Kidney (tissue), 14 donors: Measurements from ENCODE around the gene TADA2A. TPM values are rescaled to one million over a fixed set of nuclear protein-coding genes. Genes with fewer than 3 reads are reported as not detected.
"Not testable (repeated sequence)": the region's sequence is repeated elsewhere in the genome, so short reads cannot be mapped to it uniquely, and the experiment has no call there.

ENCODE experiments used
- DNase-seq, 5 donors: peaks; one replicate each; pipeline ENCODE4 v3.0.0-alpha.2; 2013 to 2020
- FAIRE-seq: peaks from 2 replicates; lab custom pipeline; 2012; peaks lifted over from hg19 to GRCh38; lab: Jason Lieb, UNC
- H3K27ac ChIP-seq, 2 donors: one replicate each; pipeline ENCODE4 v1.7.0; 2013; ENCODE audit warnings: low read depth in 2 of 2, low read length in 2 of 2, inconsistent platforms in 1 of 2
- H3K27me3 ChIP-seq: one replicate; pipeline ENCODE4 v1.7.1; 2013; ENCODE audit warnings: low read length, inconsistent platforms; ENCODE audit not compliant: control insufficient read depth, insufficient read depth
- H3K36me3 ChIP-seq, 3 donors: one replicate each; pipeline versions ENCODE4 v1.7.0 to v1.7.1; 2013; ENCODE audit warnings: low read length in 3 of 3, control low read depth in 1 of 3, inconsistent platforms in 1 of 3; ENCODE audit not compliant: insufficient read depth in 3 of 3, control insufficient read depth in 2 of 3
- H3K4me1 ChIP-seq, 3 donors: one replicate each; pipeline versions ENCODE4 v1.7.0 to v1.7.1; 2013; ENCODE audit warnings: low read length in 3 of 3, inconsistent platforms in 1 of 3, low read depth in 1 of 3; ENCODE audit not compliant: control insufficient read depth in 2 of 3, insufficient read depth in 2 of 3
- H3K4me3 ChIP-seq, 3 donors: one replicate each; pipeline versions ENCODE4 v1.7.0 to v1.8.1; 2013; ENCODE audit warnings: low read length in 3 of 3, control low read depth in 1 of 3, inconsistent platforms in 1 of 3
- H3K9ac ChIP-seq, 3 donors: one replicate each; pipeline versions ENCODE4 v1.7.0 to v1.7.1; 2013; ENCODE audit warnings: low read length in 3 of 3, control low read depth in 1 of 3, inconsistent platforms in 1 of 3
- H3K9me3 ChIP-seq, 3 donors: one replicate each; pipeline versions ENCODE4 v1.7.0 to v1.7.1; 2013; ENCODE audit warnings: low read length in 3 of 3, control low read depth in 1 of 3, inconsistent platforms in 1 of 3; ENCODE audit not compliant: control insufficient read depth in 2 of 3, insufficient read depth in 1 of 3
- CTCF ChIP-seq: IDR thresholded peaks from 3 replicates; pipeline ENCODE4 v1.5.1; 2012; ENCODE audit warnings: mild to moderate bottlenecking, moderate library complexity, borderline replicate concordance; ENCODE audit not compliant: insufficient read depth; ENCODE audit errors: extremely low read depth
- intact Hi-C: fragments of 100-400 bp; cut with DNase I; formaldehyde crosslinking; loops from one replicate; pipeline ENCODE4 v1.11.1; 2022
- polyA plus RNA-seq: library from polyadenylated mRNA; stranded (reverse); fragments of 350-450 nt; fragmentation: Illumina TruSeq; extraction: RNeasy Lipid Tissue Mini Kit (QIAGEN cat#74804); gene quantifications from one replicate; pipeline ENCODE4 v1.2.3, GENCODE V29; 2014; ENCODE audit warnings: low read depth, low replicate concordance; ENCODE audit not compliant: insufficient read depth
- total RNA-seq: library from RNA; stranded (reverse); fragmentation: NEBNext Ultra II Directional; extraction: Animal tissue kit (Norgen Biotek cat#: 25700); gene quantifications from one replicate; pipeline ENCODE4 v1.2.1, GENCODE V29; 2021
- donor health status: control.
- donor health status: control.
- donor health status: control.
- donor health status: control.
- donor health status: control.
- donor health status: DM: yes; HTN: yes; CAD: no.
- donor health status: Normal renal cell carcinoma (clear cell type).

The TADA2A gene
- total and polyA plus RNA-seq, 2 donors from 2014 or later: 6.6 to 26.0 TPM

GRCh38 chr17:37440424-37440823, 33.7 kb downstream of the TADA2A start:
- Histone ChIP-seq H3K27me3 (no peaks in the 10 kb centered on the region), H3K27ac (no peak overlapping the region), H3K9me3 (no peaks in the 10 kb centered on the region), H3K9ac (no peak overlapping the region), H3K36me3 (peaks cover 0 to 22% (median 4%) of the 10 kb centered on the region in 3 donors), H3K4me3 (no peak overlapping the region), H3K4me1 (no peaks in the 10 kb centered on the region)
- intact Hi-C loops: no loop called here
- no peak for TF ChIP-seq CTCF
- DNase-seq (no peak), FAIRE-seq (no peak)

- intact Hi-C loops, DNase-seq, H3K27ac ChIP-seq, FAIRE-seq, H3K4me1 ChIP-seq, H3K4me3 ChIP-seq, H3K27me3 ChIP-seq, H3K9ac ChIP-seq, H3K9me3 ChIP-seq: not testable (repeated sequence)
- peaks cover 0 to 22% (median 4%) of the 10 kb centered on the region in 3 donors for H3K36me3 ChIP-seq
Measured at GRCh38 chr17:37441369-37442014, 34.8 kb downstream of the TADA2A start.

- Histone ChIP-seq H3K4me1 (peaks cover 0 to 6% (median 0%) of the 10 kb centered on the region in 3 donors), H3K36me3 (peaks cover 0 to 11% (median 2%) of the 10 kb centered on the region in 3 donors), H3K27me3 (no peaks in the 10 kb centered on the region), H3K9me3 (no peaks in the 10 kb centered on the region), H3K4me3 (no peak overlapping the region), H3K9ac (no peak overlapping the region), H3K27ac (no peak overlapping the region)
- TF ChIP-seq CTCF: no peak
- intact Hi-C loops: no loop called here
- peak in 2 of 5 donors; percentile 26 to 32 for DNase-seq
- no peak for FAIRE-seq
Measured at GRCh38 chr17:37446027-37446426, 39.3 kb downstream of the TADA2A start.

- Histone ChIP-seq H3K36me3 (peaks cover 0 to 9% (median 2%) of the 10 kb centered on the region in 3 donors), H3K27me3 (no peaks in the 10 kb centered on the region), H3K4me1 (peaks cover 0 to 6% (median 0%) of the 10 kb centered on the region in 3 donors), H3K27ac (no peak overlapping the region), H3K9ac (no peak overlapping the region), H3K4me3 (no peak overlapping the region), H3K9me3 (no peaks in the 10 kb centered on the region)
- intact Hi-C loops: no loop called here
- no peak for TF ChIP-seq CTCF
- DNase-seq (no peak), FAIRE-seq (no peak)
Measured at GRCh38 chr17:37447641-37448040, 41.0 kb downstream of the TADA2A start.
